Neural progenitor cell (in vitro differentiated cells): ENCODE measurements around the gene INCENP.

Experiments used
- CTCF ChIP-seq: fragments of 200-600 bp; sonication (generic); IDR thresholded peaks from 2 replicates; pipeline ENCODE4 v1.5.1; 2017; ENCODE audit warnings: antibody characterized with exemption, mild to moderate bottlenecking
- EZH2 ChIP-seq: fragments of 200-600 bp; sonication (generic); IDR thresholded peaks from 2 replicates; pipeline ENCODE4 v1.6.1; 2017; ENCODE audit warnings: antibody characterized with exemption, mild to moderate bottlenecking, moderate library complexity

DNA sequence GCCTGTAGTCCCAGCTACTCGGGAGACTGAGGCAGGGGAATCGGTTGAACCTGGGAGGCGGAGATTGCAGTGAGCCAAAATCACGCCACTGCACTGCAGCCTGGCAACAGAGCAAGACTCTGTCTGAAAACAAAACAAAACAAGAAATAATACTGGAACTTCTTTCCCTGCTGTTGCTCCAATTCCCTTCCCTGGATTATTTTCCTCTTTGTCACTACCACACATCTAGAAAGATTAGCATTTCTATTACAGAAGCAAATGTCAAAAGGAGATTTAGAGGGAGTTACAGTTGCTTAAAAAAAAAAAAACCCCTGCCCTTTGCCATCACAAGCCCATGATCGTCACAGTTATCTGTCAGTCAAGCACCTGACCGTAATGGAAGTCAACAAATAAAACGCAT is 48.5 kb downstream of the INCENP start:
- no peak for TF ChIP-seq CTCF
- no peak for TF ChIP-seq EZH2
